Stimulated activated naive CD8-positive, alpha-beta T cell treated with anti-CD3 and anti-CD28 coated beads, Interleukin-15, Interleukin-2, amounts not matched to agents 100 U/mL and 50 U/mL, for 24 hours (primary cell): Measurements from ENCODE around the gene WFDC12.
"Not testable (repeated sequence)": the region's sequence is repeated elsewhere in the genome, so short reads cannot be mapped to it uniquely, and the experiment has no call there.

Experiments
- ATAC-seq: fragments of 150-1000 bp; cut with Tn5 transposase; one replicate; pipeline ENCODE4 v1.10.0; 2021
- DNase-seq: peaks from one replicate; pipeline ENCODE4 v3.0.0; 2021

WFDC12 gene, protein sequence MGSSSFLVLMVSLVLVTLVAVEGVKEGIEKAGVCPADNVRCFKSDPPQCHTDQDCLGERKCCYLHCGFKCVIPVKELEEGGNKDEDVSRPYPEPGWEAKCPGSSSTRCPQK

DNA sequence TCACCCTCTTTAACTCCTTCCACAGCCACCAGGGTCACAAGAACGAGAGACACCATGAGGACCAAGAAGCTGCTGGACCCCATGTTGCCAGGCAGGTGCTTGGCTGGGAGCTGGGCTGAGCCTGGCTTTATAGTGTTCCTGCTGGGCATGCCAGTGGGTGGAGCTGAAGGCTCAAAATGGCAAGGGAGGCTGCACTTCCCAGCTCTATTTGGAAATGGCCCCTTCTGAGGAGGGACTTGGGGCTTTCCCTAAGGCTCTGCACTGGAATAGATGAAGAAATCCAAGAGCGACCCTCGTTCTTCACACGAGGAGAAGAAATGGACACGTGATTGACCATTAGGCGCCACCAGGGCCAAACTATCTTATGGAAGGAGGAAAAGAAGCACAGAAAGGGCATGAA is at the start of gene WFDC12:
Gene WFDC12, minus strand, starts transcription at position 101 of the 400 bp plus-strand sequence. Its CDS starts 18 bp downstream, at position 83.
- no peak for ATAC-seq
- no peak for DNase-seq

DNA sequence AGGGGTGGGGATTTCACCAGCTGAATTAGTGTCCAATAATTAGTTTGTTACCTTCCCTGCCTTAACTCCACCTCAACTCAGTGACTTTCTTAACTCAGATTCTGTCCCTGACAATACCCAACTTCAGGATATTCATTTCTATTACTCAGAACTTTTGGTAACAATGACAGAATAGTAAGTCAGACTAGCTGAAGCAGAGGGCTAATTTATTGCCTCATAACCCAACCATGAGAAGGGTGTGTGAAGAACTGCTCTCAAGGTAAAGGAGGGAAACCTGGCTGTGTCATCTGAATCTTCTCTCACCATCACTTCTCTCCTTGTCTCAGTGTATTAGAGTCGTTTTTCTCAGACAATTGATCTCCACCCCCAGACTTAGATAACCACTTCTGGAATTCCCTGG is 49.3 kb upstream of the WFDC12 start:
- no peak for DNase-seq
- no peak for ATAC-seq

DNA sequence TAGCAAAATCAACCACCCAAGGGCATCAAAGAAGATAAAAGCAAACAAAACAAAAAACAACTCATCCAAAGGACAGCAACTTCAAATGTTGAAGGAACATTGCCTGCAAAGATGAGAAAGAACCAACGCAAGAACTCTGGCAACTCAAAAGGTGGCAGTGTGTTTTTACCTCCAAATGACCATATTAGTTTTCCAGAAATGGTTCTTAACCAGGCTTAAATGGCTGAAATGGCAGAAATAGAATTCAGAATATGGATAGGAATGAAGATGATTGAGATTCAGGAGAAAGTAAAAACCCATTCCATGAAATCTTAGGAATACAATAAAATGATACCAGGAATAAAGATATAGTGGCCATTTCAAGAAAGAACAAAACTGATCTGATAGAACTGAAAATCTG is 40.6 kb upstream of the WFDC12 start:
- ATAC-seq: no peak
- no peak for DNase-seq

DNA sequence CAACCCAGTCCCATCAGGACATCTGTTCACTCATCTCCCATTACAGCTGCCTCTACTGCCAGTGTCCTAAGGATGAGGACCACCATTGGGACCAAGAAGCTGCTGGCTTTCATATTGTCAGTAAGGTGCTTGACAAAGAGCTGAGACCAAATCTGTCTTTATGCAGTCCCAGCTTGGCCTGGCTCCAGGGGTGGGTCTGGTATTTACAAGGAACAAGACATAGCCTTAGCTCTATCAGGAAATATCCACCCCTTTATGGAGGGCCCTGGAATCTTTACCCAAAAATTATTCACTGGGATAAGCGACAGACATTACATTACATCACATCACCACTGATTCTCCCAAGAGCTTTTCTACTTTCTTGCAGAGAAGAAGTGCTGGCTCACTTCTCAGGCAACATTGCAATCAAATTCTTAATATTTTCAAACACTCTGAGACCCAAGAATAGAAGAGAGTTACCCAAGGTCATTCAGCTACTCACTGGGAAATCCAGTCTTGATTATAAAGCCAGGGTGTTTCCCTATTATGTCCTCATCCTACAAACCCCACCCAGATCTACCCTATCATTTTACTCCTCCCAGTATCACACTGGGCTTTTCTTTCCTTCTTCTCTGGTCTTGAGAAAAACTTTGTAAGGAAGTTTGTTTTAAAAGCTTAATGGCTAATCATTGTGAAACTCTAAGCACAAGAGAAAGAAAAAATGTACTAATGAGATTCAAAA is 39.0 kb upstream of the WFDC12 start:
- no peak for DNase-seq
- ATAC-seq: no peak

DNA sequence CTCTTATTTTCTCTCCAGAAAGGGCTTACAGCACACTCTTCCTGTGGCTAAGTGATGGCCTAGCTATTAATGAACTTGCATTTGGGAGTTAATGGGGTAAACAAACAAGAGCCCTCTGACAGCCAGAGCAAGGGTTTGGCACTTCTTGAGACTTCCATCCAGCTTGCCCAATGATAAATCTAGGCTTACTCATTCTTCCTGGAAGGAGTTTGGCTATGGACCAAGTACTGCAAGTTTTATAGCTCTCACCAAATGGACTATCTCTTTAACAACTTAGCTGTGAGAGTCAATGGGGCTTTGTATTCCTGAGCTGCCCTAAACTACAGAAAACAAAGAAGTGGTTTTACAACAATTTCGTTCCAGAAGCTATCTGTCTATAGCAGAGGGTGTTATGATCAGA is 33.7 kb upstream of the WFDC12 start:
- ATAC-seq: no peak
- no peak for DNase-seq

DNA sequence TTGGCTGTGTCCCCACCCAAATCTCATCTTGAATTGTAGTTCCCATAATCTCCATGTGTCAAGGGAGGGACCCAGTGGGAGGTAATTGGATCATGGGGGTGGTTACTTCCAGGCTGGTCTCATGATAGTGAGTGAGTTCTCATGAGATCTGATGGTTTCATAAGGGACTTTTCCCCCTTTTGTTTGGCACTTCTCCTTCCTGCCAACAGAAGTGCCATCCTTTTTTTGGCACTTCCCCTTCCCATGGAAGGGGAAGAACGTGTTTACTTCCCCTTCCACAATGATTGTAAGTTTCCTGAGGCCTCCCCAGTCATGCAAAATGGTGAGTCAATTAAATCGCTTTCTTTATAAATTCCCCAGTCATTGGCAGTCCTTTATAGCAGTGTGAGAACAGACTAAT is 32.4 kb upstream of the WFDC12 start:
- ATAC-seq (no peak), DNase-seq (no peak)

DNA sequence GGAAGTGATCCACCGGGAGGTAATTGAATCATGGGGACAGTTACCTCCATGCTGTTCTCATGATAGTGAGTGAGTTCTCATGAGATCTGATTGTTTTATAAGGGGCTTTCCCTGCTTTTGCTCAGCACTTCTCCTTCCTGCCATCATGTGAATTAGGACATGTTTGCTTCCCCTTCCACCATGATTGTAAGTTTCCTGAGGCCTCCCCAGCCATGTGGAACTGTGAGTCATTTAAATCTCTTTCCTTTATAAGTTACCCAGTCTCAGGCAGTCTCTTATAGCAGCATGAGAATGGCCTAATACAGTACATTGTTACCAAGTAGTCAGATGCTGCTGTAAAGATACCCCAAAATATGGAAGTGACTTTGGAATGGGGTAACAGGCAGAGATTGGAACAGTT is 30.5 kb upstream of the WFDC12 start:
- not testable (repeated sequence) for DNase-seq, ATAC-seq

DNA sequence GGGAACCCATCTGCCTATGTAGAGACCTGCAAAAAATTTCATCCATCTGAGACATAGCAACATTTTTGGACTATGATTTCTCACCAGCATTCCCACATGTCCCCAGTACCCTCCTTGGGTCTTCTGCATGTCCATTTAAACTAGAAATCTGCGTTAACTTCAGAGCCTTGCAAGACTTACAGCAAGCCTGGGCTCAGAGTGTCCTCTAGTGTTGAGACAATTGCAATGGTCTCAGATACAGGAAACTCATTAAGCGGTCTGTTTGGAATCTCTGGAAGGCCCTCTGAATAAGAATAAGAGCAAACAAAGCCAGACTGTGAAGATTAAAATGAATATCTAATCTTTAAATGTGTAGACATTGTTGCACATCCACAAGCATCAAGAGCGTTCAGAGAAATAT is 29.9 kb upstream of the WFDC12 start:
- no peak for DNase-seq

DNA sequence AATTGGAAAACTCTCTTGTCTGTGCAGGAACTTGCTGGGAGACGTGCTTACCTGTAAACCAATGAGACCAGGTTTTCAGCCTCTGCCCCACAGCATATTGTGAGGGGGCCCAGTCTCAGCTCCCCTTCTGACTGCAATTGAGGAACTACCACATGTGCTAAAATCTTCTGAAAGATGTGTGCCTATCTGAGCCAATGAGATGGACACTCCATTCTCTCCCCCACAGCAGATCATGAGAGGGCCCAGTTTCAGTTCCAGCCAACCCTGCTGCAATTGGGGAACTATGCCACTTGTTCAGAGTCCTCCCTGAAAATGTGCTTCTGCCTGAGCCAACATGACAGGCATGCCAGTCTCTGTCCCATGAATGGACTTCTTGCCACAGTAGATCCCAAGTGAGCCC is 29.5 kb upstream of the WFDC12 start:
- ATAC-seq: no peak
- DNase-seq: no peak

More for the DNA sequence above, 29.9 kb upstream of the WFDC12 start:
- ATAC-seq: no peak

DNA sequence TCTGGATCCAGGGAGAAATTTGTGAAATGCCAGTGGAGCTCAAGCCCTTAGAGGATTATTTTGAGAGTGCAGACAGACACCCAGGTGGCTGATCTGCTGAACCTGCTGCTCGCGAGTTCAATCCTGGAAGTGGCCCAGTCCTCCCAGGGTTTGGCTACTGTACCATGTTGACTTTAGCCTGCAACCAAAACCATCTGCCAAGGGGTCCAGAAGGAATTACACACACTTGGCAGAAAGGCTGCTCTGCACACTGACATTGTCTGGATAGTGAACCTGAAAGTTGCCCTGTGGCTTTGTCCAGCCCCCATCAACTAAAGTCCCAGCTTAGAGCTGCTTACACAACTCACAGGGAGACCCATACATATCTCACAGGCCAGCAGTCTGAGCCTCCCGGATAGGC is 28.9 kb upstream of the WFDC12 start:
- ATAC-seq: no peak
- DNase-seq: no peak

DNA sequence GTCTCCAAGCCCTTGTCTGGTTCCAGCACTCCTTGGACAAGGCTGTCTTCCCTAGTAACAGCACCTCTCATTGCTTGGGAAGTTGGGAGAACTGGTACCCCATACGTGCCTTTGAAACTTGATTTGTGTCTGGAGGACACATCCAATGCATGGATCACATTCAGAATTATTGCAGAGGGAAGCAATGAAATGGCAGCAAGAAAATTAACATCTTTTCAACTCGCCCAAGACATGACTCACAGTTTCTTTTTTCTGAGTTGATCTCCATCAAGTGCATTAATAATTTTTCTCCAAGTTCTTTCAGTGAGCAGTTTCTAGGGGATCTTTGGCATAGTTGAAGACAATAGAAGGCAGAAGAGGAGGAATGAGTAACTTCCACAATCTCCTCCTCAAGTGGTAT is 28.1 kb upstream of the WFDC12 start:
- ATAC-seq (no peak), DNase-seq (no peak)

DNA sequence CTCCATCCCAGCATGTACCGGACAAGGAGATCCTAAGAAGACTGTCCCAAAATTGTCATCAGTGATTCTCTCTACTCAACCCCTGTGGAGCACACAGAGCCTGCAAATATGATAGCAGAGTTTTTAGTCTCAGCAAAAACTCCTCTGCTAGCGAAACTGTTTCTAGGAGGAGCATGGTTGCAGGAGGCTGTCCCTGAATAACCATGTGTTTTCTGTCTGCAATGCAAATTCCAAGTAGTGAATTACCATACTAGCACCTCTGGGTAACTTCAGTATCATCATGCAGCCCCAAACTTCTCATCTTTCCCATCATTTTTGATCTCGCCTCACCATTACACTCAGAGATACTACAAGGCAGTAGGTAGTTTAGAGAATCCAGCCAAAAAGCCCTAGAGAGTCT is 24.8 kb upstream of the WFDC12 start:
- DNase-seq (no peak), ATAC-seq (no peak)

DNA sequence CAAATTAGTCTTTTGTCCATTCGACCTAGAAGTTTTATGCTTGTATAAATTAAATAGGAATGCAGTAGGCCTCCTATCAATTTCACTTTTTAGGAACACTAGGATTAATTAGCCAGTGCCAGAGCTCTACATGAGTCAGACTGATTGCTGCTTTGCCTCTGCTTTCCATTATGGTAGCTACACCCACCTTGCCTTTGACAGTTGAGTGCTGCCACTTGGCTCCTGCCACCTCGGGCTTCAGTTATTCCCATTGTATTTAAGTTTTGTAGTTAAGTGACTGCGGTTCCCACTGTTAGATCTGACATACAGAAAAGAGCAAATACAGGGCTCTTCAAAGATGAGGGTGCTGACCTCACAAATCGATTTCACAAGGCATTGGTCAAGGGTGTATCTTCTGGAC is 16.6 kb upstream of the WFDC12 start:
- ATAC-seq (no peak), DNase-seq (no peak)

DNA sequence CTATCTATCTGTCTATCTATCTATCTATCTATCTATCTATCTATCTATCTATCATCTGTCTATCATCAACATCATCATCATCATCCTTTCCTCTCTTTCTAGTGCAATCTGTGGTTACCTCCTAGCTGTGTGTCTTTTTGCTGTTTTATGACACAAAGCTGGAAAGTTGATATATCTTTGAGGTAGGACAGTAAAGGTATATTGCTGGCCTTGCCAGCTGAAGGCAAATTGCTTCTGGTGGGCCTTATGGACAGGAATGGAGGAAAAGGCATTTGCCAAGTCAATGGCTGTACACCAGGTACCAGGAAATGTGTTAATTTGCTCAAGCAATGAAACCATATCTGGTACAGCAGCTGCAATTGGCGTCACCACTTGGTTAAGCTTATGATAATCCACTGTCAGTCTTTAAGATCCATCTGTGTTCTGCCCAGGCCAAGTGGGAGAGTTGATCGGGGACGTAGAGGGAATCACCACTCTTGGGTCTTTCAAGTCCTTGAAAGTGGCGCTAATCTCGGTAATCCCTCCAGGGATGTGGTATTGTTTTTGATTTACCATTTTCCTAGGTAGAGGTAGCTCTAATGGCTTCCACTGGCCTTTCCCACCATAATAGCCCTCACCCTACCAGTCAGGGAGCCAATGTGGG is 15.6 kb upstream of the WFDC12 start:
- not testable (repeated sequence) for DNase-seq, ATAC-seq

DNA sequence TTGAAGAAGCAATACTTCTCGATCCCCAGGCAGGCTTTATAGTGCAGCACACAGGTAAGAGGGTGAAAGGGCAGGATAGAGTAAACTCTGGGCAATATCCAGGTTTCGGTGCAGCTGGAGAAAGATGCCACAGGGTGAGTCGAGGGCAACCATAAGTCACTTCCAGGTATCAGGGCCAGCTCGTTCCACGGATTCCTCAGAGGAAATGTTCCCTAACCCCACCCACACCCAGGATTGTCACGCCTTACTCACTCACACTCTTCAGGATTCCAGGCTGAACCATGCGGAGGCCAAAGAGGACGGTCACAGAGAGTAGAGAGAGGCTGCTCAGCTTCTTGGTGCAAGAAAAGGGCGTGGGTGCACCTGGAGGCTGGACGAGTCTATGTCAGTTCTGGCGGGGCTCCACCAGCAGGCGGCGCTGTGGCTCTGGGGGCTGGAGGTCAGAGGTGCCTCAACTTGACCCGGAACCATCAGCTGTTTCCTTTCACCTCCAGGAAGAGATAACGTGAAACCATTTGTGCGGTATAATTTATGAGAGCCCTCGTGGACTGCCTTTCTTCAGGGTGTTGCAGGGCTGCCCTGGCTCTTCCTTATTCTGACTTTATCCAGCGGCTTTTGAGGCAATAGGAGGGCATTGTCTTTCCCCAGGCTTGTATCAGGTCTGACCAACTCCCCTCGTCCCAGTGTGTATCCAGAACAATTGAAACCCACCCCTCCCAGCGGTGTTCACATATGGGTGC is 14.5 kb upstream of the WFDC12 start:
- peak; percentile 66 for ATAC-seq

DNA sequence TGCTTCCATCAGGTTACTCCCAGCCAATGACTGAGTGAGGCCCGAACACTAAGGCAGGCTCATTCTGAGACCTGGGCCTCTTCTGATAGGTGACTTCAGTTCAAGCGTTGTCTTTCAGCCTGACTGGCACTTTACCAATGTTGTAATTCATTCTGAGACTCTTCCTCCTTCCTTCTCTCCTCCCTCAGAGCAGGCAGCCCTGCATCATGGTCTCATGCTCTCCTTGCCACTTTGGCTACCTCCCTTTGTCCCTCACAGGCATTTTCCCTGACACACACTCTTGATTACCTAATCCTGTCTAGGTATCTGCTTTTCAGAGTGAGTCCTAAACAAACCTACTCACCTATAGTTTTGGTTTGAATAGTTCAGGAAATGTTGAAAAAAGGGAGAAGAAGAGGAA is 12.6 kb upstream of the WFDC12 start:
- no peak for DNase-seq
- no peak for ATAC-seq

More for the DNA sequence above, 14.5 kb upstream of the WFDC12 start:
- DNase-seq: peak; percentile 89

DNA sequence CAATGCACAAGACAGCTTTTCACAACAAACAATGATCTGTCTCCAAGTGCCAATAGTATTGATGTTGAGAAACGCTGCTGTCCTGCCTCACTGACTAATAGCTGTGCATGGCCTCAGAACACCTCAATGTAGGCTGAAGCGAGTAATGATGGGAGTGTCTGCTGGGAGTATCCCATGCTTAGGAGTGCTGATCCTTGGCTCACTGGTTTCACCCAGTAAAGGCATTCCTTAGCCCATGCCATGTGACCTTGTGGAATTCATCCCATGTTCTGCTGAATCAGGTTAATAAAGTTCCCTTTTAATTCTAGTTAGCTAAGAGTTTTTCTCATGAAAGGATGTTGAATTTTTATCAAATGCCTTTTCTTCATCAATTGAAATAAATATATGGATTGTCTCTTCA is 3.8 kb upstream of the WFDC12 start:
- no peak for DNase-seq
- no peak for ATAC-seq

DNA sequence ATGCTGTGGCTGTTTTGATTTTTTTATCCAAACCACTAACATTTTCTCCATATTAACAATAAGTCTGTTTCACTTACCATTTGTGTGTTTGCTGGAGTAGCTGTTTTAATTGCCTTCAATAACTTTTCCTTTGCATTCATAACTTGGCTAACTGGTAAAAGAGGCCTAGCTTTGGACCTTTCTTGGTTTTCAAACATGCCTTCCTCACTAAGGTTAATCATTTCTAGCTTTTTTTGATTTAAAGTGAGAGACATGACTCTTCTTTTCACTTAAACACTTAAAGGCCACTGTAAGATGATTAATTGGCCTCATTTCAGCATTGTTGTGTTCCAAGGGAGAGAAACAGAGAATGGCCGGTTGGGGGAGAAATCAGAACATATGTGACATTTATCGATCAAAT is 2.9 kb downstream of the WFDC12 start:
- DNase-seq: no peak
- no peak for ATAC-seq

DNA sequence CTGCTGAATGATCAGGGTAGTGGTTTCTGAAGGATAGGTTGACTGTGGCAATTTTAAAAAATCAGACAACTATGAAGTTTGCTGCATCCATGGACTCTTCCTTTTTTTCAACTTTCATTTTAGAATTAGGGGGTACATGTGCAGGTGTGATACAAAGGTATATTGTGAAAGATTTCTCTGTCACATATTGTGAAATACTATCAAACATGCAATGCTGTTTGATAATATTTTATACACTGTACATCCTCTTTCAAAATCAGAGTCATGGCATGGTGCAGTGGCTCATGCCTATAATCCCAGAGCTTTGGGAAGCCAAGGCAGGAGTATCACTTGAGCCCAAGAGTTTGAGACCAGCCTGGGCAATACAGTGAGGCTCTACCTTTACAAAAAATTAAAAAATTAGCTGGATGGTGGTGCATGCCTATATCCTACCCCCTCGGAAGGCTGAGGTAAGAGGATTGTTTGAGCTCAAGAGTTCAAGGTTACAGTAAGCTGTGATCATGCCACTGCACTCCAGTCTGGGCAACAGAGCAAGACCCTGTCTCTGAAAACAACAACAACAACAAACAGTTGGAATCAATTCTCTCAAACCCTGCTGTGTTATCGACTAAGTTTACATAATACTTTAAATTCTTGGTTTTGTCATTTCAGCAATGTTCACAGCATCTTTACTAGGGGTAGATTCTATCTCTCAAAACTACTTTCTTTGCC is 4.6 kb downstream of the WFDC12 start:
- DNase-seq: no peak
- no peak for ATAC-seq

DNA sequence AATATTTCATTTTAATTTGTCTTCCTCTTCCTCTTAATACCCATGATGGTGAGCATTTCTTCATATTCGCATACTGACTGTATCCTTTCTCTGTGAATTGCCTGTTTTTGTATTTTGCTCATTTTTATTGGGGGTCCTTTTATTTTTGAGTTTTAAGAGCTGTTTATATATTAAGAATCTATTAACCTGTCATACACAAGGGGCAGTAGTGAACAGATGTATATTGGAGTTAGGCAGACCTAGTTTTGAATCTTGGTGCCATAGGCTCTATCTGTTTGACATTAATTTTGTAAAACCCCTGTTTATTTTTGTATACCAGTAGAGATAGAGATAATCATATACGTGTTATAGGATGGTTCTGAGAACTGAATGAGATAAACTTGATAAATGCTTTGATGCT is 6.2 kb downstream of the WFDC12 start:
- DNase-seq (no peak), ATAC-seq (no peak)

DNA sequence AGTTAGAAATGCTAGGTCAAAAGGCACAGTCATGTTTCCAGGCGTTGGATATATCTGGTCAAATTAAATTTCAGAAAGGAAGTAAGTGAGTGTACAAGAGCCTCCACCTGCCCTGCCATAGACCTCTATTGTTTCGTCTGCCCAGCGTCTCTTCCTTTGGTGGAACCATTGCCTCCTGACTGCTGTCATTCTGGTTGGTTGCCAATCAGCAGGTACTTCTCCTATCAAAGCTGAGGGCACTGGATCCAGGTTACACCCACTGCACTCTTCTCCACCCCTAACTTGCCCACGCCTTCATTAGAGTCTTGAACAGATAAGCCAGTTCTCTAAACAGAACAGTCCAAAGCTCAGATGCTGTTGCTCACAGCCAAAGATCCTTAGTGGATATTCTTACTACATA is 6.7 kb downstream of the WFDC12 start:
- DNase-seq (no peak), ATAC-seq (no peak)

DNA sequence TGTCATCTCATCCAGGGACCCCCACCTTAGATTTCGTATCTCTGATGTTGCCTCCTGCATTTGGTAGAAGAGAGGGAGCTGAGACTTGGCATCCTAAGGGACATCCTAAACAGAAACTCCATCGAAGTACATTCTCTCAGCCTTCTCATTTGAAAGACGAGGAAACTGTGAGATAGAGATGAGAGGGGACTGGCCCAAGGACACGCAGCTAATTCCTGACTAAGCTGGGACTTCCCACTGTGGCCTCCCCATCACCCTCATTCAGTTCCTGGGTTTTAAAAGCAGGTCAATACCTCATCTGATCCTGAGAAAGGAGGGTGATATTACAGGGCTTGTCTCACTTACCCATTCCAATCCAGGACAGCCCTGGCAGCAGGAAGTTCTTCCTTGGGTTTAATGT is 8.4 kb downstream of the WFDC12 start:
- no peak for ATAC-seq
- no peak for DNase-seq

DNA sequence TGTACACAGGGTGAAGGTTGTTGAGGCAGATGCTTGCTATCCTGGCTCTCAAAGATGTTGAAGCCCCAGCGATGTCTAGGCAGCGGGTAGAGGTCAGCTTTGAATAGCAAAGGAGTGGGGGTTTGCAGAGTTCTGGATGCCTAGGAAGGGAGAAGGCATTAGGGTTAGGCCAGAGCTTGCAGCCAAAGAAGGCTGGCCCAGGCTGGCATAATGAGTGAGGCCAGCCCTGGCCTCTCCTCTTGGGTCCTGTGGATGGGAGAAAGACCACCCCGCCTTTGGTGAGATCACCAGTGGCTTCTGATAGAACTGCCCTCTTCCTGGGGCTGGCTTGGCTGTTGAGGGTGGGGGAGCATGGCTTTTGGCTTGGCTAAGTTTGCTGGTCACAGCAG is 8.9 kb downstream of the WFDC12 start:
- no peak for DNase-seq
- no peak for ATAC-seq
